Activated CD4-positive, CD25-positive, alpha-beta regulatory T cell treated with anti-CD3 and anti-CD28 coated beads, Interleukin-2, amount 50 U/mL, for 16 hours (primary cell): ENCODE results near the gene KLHL26.
"Not testable (repeated sequence)": the region's sequence is repeated elsewhere in the genome, so short reads cannot be mapped to it uniquely, and the experiment has no call there.

ENCODE experiments used
- DNase-seq: peaks from one replicate; pipeline ENCODE4 v3.0.0-alpha.2; 2020; ENCODE audit warnings: low read depth, low spot score

KLHL26 gene, protein sequence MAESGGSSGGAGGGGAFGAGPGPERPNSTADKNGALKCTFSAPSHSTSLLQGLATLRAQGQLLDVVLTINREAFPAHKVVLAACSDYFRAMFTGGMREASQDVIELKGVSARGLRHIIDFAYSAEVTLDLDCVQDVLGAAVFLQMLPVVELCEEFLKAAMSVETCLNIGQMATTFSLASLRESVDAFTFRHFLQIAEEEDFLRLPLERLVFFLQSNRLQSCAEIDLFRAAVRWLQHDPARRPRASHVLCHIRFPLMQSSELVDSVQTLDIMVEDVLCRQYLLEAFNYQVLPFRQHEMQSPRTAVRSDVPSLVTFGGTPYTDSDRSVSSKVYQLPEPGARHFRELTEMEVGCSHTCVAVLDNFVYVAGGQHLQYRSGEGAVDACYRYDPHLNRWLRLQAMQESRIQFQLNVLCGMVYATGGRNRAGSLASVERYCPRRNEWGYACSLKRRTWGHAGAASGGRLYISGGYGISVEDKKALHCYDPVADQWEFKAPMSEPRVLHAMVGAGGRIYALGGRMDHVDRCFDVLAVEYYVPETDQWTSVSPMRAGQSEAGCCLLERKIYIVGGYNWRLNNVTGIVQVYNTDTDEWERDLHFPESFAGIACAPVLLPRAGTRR

DNA sequence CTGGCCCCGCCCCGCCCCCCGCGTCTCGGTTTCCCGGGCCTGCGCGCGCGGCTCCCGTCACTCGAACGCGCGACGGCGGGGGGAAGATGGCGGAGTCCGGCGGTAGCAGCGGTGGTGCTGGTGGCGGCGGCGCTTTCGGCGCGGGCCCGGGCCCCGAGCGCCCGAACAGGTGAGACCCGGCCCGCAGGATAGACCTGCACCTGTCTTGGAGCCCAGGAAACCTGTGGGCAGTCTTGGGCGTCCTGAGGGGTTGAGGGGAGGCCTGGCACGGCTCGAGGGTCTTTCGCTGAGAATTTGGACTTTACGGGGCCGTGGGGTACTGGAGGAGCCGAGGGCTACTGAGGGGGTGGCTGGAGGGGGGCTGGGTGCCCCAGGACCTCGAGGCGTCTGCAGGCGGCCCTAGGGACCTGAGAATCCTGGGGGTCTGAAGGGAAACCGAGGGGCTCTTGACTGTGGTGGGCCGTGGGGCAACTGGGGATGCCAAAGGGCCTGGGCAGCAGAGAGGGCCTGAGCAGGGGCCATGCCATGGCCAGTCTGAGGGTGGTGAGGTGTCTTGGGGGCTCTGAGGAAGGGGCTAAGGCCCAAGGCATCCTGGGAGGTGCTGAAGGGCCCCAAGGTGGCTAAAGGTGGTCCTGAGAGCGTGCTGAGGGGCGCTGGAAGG lies at the start of gene KLHL26:
KLHL26 (plus strand) TSS at position 60 of the 661 bp plus-strand sequence; CDS start at position 87, 27 bp downstream.
- no peak for DNase-seq

DNA sequence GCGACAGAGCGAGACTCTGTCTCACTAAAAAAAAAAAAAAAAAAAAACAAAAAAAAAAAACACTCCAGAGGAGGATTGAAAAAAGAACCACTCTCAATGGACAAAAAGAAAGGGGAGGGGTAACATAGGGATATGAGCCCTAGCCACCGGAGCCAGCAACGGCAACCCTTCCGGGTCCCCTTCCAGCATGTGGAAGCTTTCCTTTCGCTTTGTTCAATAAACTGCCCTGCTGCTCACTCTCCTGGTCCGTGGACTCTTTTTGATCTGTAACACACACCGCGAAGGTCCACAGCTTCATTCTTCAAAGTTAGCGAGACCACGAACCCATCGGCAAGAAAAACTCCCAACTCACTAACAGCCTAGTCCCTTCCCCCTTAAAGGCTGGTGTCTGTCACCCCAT lies 49.3 kb upstream of the KLHL26 start:
- DNase-seq: no peak

DNA sequence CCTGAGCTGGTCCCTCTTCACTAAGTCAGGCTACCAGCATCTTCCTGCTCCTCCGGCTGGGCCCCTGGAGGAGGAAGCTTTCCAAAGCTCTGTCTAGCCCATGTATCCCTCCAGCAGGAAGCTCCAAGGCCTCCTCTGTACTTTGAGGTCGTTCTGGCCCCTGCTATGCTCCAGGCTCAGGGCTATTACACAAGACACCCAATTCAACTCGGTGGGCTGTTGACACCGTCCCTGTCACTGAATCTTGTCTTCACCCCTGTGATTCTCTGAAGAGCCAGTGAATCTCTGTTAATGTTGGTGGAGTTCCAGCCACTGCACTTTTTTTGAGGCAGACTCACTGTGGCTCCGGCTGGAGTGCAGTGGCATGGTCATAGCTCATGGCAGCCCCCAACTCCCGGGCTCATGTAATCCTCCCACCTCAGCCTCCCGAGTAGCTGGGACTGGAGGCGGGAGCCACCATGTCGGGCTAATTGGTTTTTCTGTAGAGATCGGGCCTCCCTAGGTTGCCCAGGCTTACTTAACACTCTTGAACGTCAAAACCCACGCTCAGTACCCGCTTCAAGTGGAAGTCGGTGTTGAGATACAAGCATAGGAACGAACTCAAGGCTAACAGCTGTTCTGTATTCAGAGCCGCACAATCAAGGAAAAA lies 48.7 kb upstream of the KLHL26 start:
- no peak for DNase-seq

DNA sequence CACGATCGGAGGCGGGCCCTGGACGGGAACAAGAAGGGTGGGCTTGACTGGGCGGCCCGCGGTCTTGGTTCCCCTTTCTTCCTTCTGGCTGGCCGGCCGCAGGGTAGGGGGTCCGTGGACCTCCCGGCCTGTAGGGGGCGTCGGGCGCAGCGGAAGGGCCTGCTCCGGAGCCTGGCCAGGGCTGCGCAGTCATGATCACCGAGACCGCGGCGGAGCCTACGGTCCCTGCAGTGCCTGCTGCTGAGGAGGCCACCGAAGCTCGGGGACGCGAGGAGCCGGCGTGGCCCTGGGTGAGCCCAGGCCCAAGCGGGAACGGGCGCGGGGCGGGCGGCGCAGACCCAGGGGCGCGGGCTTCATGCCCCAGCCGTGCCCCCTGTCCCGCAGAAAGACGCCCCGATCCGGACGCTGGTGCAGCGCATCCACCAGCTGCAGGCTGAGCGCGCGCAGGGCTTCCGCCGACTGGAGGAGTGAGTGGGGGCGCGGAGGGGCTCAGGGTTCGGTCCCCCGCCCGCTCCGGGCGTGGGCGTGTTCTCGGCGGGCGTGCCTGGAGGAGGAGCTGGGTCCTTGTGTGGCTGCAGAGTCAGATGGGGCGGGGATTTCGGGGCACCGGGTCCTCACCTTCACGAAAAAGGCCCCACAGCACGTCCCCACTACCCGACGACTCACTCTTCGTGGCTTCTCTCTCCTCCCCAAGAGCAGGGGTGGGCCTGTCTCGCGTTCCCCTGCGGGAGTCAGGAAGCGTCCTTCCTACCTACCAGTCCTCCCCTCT lies 48.0 kb upstream of the KLHL26 start, which contains the start of gene REX1BD:
REX1BD (plus strand) TSS at position 188 of the 769 bp plus-strand sequence; CDS start at position 192, 4 bp downstream.
- peak; percentile 63 for DNase-seq

DNA sequence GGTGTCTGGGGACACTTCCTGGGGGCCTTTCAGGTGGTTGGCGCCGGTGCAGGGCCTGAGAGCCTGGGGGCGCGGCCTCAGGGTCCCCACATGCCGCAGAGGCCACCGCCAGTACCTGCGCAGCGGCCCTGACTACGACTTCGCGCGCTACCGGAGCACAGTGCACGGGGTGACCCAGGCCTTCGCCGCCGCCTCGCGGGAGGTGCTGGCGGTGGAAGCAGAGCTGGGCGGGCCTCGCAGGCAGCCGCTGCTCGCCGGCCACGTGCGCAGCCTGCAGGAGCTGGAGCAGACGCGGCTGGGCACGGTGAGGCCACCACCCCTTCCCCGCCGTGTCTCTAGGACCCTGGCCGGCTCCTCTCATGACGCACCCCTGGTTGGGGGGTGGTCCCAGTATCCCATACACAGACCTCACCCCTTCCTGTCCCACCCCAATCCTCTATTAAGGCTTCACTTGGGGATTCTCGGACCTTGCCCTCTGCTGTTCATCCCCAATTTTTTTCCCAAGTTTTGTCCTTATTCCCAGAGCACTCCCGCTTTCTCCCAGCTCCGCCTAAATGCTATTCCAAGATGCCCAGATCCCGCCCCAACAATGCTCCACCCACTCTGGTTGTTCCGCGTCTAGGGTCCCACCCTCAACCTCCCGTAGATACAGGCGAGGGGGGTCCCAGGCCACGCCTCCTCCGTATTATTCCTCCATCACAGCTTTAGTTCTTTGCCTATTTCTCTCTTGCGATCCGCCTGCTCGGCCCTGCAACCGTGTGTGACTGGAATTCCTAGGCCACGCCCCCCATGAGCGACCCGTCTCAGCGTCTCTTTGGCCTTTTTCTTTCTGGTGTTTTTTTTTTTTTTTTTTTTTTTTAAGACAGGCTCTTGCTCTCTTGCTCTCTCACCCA lies 47.2 kb upstream of the KLHL26 start:
- DNase-seq: peak; percentile 45

DNA sequence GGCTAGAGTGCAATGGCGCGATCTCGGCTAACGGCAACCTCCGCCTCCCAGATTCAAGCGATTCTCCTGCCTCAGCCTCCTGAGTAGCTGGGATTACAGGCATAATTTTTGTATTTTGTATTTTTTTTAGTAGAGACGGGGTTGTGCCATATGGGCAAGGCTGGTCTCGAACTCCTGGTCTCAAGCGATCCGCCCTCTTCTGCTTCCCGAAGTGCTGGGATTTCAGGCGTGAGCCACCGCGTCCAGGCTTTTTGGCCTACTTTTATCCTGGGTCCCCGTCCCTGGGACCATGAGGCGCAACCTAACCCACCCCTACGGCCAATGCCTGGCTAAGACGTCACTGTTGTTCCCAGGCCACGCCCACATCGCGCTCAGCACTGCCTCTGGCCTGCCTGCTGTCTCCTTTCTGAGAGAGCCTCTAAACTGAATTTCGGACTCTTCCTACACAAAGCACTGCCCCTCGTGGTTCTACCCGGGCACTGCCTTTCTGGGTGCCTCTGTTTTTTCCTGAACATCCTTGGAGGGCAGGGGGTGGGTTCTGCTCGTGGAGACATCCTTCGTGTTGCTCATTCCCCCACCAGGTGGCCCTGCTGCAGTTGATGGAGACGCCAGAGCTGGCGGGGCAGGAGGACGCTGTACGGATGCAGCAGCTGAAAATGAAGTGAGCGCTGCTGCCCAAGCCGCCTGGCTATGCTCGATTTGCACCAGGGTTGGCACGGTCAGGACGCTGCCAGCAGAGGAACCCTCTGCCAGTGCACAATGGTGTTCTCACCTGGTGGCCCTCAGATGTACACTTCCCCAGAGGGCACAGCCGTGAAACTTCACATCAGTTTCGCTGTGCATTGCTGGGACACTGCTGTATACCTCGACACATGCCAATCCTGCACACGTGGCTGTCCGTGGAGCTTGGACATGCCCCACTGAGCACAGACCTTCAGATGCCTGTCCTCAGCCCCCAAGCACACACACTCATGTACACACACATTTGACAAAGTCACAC lies 46.3 kb upstream of the KLHL26 start:
- no peak for DNase-seq

DNA sequence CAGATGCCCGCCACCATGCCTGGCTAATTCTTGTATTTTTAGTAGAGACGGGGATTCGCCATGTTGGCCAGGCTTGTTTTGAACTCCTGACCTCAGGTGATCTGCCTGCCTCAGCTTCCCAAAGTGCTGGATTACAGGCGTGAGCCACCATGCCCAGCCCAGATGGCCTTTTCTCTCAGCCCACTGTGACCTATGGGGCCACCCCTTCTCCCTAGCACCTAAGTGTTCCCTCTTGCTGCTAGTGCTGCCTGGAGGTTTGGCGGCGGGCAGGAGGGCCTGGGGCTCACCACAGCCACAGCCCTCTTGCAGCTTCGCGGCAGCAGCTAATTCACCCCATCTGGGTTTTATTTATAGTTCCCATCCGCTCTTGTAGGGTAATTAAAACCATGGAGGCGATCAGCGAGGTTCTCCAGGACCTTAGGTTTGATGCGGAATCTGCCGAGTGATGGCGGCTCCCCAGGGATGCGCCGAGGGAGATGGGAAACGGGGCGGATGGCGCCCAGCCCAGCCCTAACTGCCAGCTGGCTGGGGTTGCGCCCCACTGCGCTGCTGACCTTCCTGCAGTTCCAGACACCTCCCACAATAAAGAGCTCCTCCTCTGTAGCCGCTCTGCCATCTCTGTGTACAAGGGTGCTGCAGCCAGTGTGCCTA lies 45.0 kb upstream of the KLHL26 start:
- no peak for DNase-seq

DNA sequence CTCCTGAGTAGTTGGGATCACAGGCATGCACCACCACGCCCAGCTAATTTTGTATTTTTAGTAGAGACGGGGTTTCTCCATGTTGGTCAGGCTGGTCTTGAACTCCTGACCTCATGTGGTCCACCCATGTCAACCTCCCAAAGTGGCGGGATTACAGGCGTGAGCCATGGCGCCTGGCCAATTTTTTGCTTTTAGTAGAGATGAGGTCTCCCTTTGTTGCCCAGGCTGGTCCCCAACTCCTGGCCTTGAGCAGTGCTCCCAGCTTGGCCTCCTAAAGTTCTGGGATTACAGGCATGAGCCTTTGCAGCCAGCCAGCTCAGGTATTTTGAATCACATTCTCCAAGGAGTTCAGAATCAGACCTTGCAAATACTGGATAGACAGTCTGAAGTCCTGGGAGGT lies 44.1 kb upstream of the KLHL26 start:
- DNase-seq: not testable (repeated sequence)

DNA sequence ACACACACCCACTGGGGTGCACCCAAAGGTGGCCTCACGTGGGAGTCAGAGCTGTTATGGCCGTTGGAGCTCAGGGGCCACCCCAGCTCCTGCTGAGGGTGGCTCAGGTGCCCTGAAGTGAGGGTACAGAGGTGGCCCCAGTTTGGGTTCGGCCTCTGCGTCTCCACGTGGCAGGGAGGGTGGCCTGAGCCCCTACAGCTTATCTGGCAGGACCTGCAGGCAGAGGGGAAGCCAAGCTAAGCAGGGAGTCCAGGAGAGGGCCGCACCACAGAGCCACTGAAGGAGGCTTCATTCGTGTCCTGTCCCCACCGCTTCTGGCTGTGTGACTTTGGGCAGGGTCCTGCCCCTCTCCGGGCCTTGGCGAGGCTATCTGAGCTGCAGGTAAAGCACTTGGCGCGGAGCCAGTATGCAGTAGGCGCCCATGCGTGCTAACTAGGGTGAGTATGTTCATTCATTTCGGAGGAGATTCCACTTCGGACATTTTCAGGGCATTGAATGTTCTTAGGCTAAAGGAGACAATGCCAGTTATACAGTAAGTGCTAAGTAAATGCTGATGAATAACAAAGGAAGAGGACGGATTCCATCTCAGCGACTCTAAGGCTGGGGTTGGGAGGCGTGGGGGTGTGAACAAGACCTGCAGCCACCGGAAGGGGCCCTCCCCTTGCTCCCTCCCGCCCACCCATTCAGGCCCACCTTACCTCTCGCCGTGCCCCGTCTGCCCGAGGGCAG lies 43.3 kb upstream of the KLHL26 start:
- no peak for DNase-seq

DNA sequence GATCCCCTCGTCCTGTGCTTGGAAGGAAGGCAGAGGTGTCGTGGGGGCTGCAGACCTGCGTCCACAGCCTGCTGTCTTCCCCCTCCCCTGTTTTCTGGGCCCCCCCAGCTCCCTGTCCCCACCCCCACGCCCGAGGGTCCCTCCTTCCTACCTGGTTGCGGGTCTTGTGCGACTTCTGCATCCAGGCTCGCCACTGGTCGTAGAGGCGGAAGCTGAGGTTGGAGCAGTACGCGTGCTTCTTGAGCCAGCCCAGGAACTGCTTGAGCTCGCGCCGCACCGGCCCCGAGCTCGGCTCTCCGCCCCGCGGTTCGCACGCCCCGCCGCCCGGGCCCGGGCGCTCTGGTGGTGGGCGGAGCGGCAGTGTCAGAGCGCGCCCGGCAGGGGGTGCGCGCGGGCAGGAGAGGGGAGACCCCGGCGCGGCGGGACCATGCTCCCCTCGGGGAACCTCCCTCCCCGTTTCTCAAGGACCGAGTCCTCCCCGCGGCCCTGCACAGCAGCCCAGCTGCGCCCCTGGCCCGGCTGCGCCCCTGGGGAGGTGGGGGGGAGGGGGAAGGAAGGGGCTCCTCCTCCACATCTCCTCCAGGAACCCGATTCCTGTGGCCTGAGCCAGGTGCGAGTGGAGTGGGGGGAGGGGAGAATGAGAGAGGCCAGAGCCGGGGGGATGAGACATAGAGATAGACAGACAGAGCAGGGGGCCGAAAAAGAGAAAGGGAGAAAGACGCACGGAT lies 42.6 kb upstream of the KLHL26 start:
- peak; percentile 40 for DNase-seq

DNA sequence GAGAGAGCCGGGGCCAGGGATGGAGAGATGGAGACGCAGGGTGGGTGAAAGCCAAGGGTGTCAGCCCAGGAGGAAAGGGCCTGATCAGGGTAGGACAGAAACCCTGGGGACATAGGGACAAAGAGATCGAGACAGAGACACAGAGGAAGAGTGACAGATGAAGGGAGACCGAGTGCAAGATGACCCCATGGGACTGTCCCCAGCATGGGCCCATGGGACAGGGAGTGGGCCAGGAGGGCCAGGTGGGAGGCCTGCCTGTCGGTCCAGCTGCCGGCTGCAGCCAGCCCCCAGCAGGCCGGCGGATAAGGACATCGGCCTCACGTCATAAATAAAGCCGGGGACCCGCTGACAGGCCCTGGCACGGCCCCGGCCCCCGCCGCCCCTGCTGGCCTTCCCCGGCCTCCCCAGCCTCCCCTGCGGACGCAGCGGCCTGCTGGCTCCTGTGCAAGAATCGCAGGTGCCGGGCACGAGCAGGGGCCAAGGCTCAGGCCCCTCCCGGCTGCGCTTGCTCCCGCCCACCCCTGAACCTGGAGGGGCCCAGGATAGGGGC lies 41.9 kb upstream of the KLHL26 start:
- no peak for DNase-seq

DNA sequence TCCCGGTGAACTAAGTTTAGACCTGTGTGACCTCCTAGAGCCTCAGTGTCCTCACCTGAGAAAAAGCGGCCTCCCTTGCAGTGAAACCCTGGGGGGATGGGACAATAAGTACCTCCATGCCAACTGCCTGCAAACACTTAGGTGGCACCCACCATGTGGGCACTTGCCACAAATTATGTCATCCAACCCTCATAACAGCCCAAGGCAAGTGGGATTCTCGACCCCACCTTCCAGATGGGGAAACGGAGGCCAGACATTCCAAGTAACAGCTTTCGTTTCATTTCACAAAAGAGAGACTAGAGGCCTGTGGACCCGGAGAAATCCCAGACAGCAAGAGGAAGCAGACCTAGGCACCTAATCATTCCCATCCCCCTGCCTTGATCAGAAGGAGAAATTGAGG lies 41.4 kb upstream of the KLHL26 start:
- DNase-seq: no peak

DNA sequence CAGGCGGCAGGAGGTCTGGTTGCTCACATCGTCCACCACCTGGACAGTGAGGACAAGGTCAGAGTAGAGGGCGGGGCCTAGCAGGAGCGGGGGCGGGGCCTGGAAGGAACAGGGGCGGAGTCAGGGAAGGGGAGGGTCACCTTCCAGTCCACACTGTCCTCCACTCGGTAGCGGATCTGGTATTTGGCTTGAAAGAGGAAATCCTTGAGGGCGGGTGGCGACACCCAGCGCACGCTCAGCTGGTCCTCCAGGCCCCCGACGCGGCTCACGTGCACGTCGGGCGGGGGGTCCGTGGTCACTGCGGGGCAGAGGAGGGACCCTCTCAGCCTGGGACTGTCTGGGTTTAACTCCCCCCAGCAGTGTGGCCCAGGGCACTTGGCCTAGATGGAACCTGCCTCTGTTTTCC lies 40.1 kb upstream of the KLHL26 start:
- no peak for DNase-seq

DNA sequence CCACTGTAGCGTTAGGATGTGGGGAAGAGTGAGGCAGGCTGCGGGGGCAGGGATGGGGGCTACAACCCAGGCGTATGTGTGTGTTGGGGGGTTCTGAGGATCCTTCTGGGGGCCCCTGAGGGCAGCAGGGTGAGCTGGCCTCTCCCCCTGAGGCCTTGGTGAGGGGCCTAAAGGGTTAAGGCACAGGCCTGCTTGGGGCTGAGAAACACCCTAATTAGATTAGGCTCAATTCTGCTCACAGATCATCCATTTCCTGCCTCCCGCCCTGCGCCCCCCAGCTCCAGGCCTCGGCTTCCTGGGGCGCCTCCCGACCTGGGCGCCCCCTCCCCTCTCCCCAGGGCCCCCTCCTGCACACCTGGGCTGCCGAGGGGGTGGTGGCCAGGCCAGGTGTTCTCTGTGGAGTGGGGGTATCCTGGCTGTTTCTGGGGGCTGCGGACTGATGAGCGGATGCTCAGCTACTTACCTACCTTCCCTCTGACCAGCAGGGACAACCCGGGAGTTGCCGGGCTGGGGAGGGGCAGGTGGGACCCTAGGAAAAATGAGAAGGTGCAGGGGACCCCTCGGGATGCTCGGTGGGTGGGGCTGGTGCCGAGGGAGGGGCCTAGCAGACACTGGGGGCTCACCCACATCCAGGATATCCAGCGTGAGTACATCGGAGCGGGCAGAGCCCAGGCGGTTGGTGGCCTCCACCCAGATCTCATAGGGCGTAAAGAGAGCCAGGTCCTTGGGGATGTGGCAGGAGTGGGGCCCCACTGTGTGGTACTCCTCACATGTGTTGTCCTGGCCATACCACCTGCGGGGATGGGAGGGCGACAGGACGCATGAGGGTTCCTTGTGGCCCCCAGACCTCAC lies 38.8 kb upstream of the KLHL26 start:
- DNase-seq: no peak

DNA sequence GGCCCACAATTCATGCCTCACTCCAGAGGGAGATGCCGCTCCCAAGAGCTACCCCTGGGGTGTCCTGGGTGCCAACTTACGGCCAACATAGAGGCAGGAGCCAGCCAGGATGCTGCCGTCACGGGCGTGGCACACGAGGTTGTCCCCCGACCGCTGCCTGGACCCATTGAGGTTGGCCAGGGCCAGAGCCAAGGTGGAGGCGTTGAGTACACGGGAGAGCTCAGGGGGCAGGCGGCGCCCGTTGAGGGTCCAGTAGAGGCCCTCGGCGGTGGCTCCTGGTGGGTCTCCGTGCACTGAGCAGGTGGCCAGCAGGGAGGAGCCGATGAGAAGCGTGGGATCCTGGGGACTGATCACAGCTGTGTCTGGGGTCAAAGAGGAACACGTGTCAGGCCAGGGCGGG lies 37.3 kb upstream of the KLHL26 start:
- no peak for DNase-seq
